Measurements from ENCODE around the gene PIAS4. TPM values are rescaled to one million over a fixed set of nuclear protein-coding genes. Genes with fewer than 3 reads are reported as not detected.

Gene PIAS4
- total and polyA plus RNA-seq, 10 of the 15 experiments (the other 5 are each of a cell fraction or from before 2014, with no cell fraction given): 0.13 to 25.1 (median 11.3) TPM

DNA sequence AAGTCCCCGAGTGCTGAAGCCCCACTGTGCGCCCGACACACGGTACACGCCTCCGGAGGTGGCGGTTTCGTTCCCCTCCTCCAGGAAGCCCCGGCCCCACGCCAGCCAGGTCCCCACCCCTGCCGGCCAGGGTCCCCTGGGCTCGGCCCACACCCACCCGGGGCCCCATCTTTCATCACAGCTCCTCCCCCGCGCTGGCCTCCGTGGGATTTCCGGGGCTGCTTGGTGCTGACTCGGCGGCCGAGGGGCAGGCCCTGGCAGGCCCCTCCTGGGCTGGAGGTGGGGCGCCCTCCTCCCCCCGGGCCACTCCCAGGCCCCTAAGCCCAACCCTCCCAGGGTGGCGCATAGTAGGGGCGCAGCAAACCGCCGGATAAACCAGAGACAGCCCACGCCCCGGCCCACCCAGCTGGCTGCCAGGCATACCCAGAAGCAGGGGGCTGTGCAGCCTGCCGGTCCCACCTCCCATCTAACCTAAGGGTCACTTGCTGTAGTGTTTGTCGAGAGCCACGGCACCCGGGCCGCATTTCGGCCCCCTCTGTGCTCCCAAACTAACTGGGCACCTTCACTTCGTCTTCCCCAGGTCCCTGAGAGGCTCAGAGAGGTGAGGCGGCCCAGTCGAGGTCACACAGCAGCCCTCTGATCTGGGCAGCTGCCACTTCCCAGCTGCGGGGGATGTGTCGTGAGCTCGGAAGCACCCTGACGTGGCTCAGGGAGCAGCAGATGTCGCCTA lies 52.5 kb downstream of the PIAS4 start (continued):
- TF ChIP-seq, protein P1, sequence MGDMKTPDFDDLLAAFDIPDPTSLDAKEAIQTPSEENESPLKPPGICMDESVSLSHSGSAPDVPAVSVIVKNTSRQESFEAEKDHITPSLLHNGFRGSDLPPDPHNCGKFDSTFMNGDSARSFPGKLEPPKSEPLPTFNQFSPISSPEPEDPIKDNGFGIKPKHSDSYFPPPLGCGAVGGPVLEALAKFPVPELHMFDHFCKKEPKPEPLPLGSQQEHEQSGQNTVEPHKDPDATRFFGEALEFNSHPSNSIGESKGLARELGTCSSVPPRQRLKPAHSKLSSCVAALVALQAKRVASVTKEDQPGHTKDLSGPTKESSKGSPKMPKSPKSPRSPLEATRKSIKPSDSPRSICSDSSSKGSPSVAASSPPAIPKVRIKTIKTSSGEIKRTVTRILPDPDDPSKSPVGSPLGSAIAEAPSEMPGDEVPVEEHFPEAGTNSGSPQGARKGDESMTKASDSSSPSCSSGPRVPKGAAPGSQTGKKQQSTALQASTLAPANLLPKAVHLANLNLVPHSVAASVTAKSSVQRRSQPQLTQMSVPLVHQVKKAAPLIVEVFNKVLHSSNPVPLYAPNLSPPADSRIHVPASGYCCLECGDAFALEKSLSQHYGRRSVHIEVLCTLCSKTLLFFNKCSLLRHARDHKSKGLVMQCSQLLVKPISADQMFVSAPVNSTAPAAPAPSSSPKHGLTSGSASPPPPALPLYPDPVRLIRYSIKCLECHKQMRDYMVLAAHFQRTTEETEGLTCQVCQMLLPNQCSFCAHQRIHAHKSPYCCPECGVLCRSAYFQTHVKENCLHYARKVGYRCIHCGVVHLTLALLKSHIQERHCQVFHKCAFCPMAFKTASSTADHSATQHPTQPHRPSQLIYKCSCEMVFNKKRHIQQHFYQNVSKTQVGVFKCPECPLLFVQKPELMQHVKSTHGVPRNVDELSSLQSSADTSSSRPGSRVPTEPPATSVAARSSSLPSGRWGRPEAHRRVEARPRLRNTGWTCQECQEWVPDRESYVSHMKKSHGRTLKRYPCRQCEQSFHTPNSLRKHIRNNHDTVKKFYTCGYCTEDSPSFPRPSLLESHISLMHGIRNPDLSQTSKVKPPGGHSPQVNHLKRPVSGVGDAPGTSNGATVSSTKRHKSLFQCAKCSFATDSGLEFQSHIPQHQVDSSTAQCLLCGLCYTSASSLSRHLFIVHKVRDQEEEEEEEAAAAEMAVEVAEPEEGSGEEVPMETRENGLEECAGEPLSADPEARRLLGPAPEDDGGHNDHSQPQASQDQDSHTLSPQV (IDR thresholded peaks at IDR 0.05): no peak
- TF ChIP-seq BCL11A (IDR thresholded peaks at IDR 0.05; ENCODE audit: low read depth, low read length) (no peak), POU2F2 (IDR thresholded peaks at IDR 0.05; ENCODE audit: borderline replicate concordance, low read depth, low read length) (no peak), HDAC2 (IDR thresholded peaks at IDR 0.05) (no peak), ATF7 (IDR thresholded peaks at IDR 0.05; ENCODE audit: low read depth) (no peak), RAD21 (IDR thresholded peaks at IDR 0.05; ENCODE audit: insufficient read depth, low read depth, low read length) (no peak), FOXK2 (IDR thresholded peaks at IDR 0.05) (no peak), MYC (IDR thresholded peaks at IDR 0.05; ENCODE audit: insufficient read depth, insufficient read length, insufficient replicate concordance, low read length, severe bottlenecking) (no peak), ZSCAN29 (IDR thresholded peaks at IDR 0.05) (no peak), SREBF1 (IDR thresholded peaks at IDR 0.05; ENCODE audit: low read length) (no peak), POLR2AphosphoS5 (IDR thresholded peaks at IDR 0.05; ENCODE audit: low read length) (no peak), GABPA (IDR thresholded peaks at IDR 0.05; ENCODE audit: low read depth) (no peak), YY1 (IDR thresholded peaks at IDR 0.05; ENCODE audit: low read depth, low read length) (peak; percentile 28; the same call in 1 of the 2 replicates), E4F1 (IDR thresholded peaks at IDR 0.05; ENCODE audit: borderline replicate concordance, partially characterized antibody) (no peak), IKZF2 (IDR thresholded peaks at IDR 0.05) (no peak; a peak in 1 of 4 replicates), LARP7 (IDR thresholded peaks at IDR 0.05) (no peak; the same call in 1 of the 2 replicates), CREB1 (IDR thresholded peaks at IDR 0.05; ENCODE audit: low read depth) (no peak), ZBTB11 (CRISPR knock-in tag; IDR thresholded peaks at IDR 0.05) (no peak), KDM1A (IDR thresholded peaks at IDR 0.05; ENCODE audit: borderline replicate concordance) (no peak), BRCA1 (IDR thresholded peaks at IDR 0.05; ENCODE audit: low read depth, low read length) (no peak)
- TF ChIP-seq, protein P2, sequence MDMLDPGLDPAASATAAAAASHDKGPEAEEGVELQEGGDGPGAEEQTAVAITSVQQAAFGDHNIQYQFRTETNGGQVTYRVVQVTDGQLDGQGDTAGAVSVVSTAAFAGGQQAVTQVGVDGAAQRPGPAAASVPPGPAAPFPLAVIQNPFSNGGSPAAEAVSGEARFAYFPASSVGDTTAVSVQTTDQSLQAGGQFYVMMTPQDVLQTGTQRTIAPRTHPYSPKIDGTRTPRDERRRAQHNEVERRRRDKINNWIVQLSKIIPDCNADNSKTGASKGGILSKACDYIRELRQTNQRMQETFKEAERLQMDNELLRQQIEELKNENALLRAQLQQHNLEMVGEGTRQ (IDR thresholded peaks at IDR 0.05; ENCODE audit: borderline replicate concordance, low read depth, low read length): no peak
